ENCODE data around the gene RASL10B. TPM values are rescaled to one million over a fixed set of nuclear protein-coding genes. Genes with fewer than 3 reads are reported as not detected.

RASL10B gene
- total RNA-seq: 10 to 100 TPM in 2 of 4 donors, 1 to 10 TPM in 2; 4.7 to 13.8 (median 10.0) TPM

DNA sequence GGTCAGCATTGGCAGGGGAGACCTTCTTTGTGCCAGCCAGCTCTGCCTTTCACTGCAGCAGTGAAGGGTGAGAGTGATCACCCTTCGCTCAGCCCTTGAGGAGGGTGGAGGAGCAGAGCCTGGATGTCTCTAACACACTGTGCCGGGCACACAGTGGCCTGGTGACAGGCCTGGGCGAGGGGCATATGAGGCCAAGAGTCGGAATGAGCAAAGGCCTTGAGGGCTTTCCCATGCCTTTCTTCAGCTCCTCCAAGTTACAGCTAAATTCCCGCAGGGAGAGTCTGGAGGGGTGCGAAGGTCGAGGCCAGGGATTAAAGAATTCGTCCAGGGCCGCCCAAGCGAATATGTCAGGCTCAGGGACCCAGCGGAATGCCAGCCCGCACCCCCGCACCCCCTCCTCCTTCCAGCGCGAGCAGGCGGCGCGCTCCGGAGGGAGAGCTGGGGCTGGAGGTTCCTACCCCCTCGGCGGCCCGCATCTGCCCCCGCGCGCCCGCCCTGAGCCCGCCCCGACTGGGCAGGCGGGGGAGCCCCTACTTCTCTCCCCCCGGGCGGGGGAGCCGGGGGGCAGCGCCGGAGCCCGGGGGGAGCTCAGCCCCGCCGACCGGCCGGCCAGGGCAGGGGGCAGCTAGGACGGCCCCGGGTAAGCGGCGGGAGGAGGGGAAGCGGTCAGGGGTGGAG is at the start of gene RASL10B:
Gene RASL10B, plus strand, starts transcription at position 401 of the 678 bp plus-strand sequence. CDS start 3,546 bp downstream, outside the sequence.
- TF ChIP-seq CTCF (IDR thresholded peaks at IDR 0.05 in 4 of 5, conservative IDR thresholded peaks at IDR 0.05 in 1 of 5): no peak
- peaks cover 0 to 3% of the 10 kb centered on the region in 2 donors for H3K36me3 ChIP-seq
- peak within 1 kb of the TSS; percentile 55 to 80 (median 74) for H3K27ac ChIP-seq
- H3K9me3 ChIP-seq: no peaks in the 10 kb centered on the region
- peaks cover 21 to 26% of the 10 kb centered on the region in 2 donors for H3K4me1 ChIP-seq
- H3K27me3 ChIP-seq: no peaks in the 10 kb centered on the region
- peak in 1 of 2 donors; percentile 46 for DNase-seq
- peak within 1 kb of the TSS; percentile 53 to 78 (median 66) for H3K4me3 ChIP-seq
- peak; percentile 46 to 74 for ATAC-seq
- intact Hi-C loops (cut with DNase I; ENCODE audit: low total_unique reads) (loop anchor here (5.0 kb wide), 2 partner anchors 34 to 754 kb away; no protein-coding TSS in a partner anchor), in situ Hi-C loops (cut with MboI; ENCODE audit: low sequenced_read_pairs in 4 of 4) (loop anchor here in 1 of 4 donors (25.0 kb wide), 1 partner anchor 569 kb away; no protein-coding TSS in a partner anchor)

GRCh38 chr17:35683591-35683990 is 47.8 kb upstream of the RASL10B start:
- no peaks in the 10 kb centered on the region for H3K27me3 ChIP-seq
- H3K9me3 ChIP-seq: no peaks in the 10 kb centered on the region
- TF ChIP-seq CTCF (IDR thresholded peaks at IDR 0.05 in 4 of 5, conservative IDR thresholded peaks at IDR 0.05 in 1 of 5): no peak
- no peak for TF ChIP-seq POLR2A (IDR thresholded peaks at IDR 0.05)
- intact Hi-C loops (cut with DNase I; ENCODE audit: low total_unique reads) (no loop called here), in situ Hi-C loops (cut with MboI; ENCODE audit: low sequenced_read_pairs in 4 of 4) (no loop called here)
- no peak overlapping the region for H3K27ac ChIP-seq
- peaks cover 0 to 44% of the 10 kb centered on the region in 2 donors for H3K36me3 ChIP-seq
- peaks cover 0 to 4% of the 10 kb centered on the region in 2 donors for H3K4me1 ChIP-seq
- DNase-seq (no peak), ATAC-seq (no peak)
- no peak overlapping the region for H3K4me3 ChIP-seq

DNA sequence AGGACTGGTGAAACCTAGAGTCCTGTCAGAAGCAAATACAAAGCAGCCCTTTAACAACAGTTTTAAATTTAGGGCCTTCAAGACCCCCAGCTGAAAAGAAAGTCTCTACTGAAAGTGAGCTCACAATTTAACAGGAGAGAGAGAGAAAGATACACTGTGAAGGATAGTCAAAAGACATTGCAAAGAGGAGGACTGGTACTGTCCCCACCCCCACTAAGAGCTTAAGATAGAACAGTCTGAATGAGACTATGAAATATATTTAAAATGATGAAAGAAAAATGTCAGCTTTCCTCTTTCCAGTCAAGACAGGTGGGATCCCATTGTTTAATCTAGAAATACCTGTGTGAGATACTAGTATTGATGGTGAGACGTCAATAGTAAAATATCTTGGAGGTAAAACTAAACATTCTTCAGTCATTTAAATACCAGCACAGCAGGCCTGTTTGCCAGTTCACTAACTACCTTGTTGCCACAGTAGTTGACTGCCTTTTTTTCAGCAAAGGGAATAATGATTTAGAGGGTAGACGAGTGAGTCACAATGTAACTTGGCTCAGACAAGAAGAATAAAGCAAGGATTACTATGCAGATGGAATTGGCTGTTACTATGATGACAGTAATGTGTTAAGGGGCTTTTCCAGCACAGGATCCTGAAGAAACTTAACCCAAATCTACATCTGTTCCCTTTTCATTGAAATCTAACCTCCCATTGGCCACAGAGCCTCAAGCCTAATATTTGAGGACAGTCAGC is 47.2 kb upstream of the RASL10B start:
- DNase-seq: no peak
- intact Hi-C loops (cut with DNase I; ENCODE audit: low total_unique reads) (no loop called here), in situ Hi-C loops (cut with MboI; ENCODE audit: low sequenced_read_pairs in 4 of 4) (no loop called here)
- peak in 1 of 2 donors; percentile 30 for ATAC-seq
- H3K4me1 ChIP-seq: peaks cover 0 to 4% of the 10 kb centered on the region in 2 donors
- TF ChIP-seq POLR2A (IDR thresholded peaks at IDR 0.05) (no peak), CTCF (IDR thresholded peaks at IDR 0.05 in 4 of 5, conservative IDR thresholded peaks at IDR 0.05 in 1 of 5) (no peak)
- no peaks in the 10 kb centered on the region for H3K27me3 ChIP-seq
- no peak overlapping the region for H3K4me3 ChIP-seq
- peaks cover 0 to 44% of the 10 kb centered on the region in 2 donors for H3K36me3 ChIP-seq
- H3K27ac ChIP-seq: no peak overlapping the region
- H3K9me3 ChIP-seq: no peaks in the 10 kb centered on the region

GRCh38 chr17:35692512-35693210 is 38.8 kb upstream of the RASL10B start:
- no peaks in the 10 kb centered on the region for H3K9me3 ChIP-seq
- H3K27me3 ChIP-seq: no peaks in the 10 kb centered on the region
- DNase-seq (no peak), ATAC-seq (no peak)
- H3K27ac ChIP-seq: no peak overlapping the region
- in situ Hi-C loops (cut with MboI; ENCODE audit: low sequenced_read_pairs in 4 of 4) (no loop called here), intact Hi-C loops (cut with DNase I; ENCODE audit: low total_unique reads) (no loop called here)
- H3K36me3 ChIP-seq: peaks cover 0 to 44% of the 10 kb centered on the region in 2 donors
- H3K4me3 ChIP-seq: no peak overlapping the region
- H3K4me1 ChIP-seq: peaks cover 0 to 19% of the 10 kb centered on the region in 2 donors
- TF ChIP-seq POLR2A (IDR thresholded peaks at IDR 0.05) (no peak), CTCF (IDR thresholded peaks at IDR 0.05 in 4 of 5, conservative IDR thresholded peaks at IDR 0.05 in 1 of 5) (no peak)

Measured in gastrocnemius medialis (tissue), 4 donors.